IMR-90 (cell line): ENCODE data around the gene PPP1R12B.

Experiments
- CEBPB ChIP-seq: IDR thresholded peaks from 2 replicates; pipeline ENCODE4 v1.6.1; 2012; ENCODE audit warnings: low read depth, low read length, improper control_type of control experiment
- CTCF ChIP-seq: conservative IDR thresholded peaks from 2 replicates; pipeline ENCODE4 v1.5.1; 2012; ENCODE audit warnings: mild to moderate bottlenecking, low read depth, low read length, improper control_type of control experiment
- FOS ChIP-seq: fragments of 150-350 bp; IDR thresholded peaks from 2 replicates; pipeline ENCODE4 v1.6.1; 2016; ENCODE audit warnings: low read depth, low read length
- MAFK ChIP-seq: IDR thresholded peaks from 2 replicates; pipeline ENCODE4 v1.6.1; 2012; ENCODE audit warnings: low read depth, low read length, improper control_type of control experiment
- MXI1 ChIP-seq: IDR thresholded peaks from 2 replicates; pipeline ENCODE4 v1.6.1; 2012; ENCODE audit warnings: low read depth, mild to moderate bottlenecking, low read length, moderate library complexity, borderline replicate concordance
- NFE2L2 ChIP-seq: fragments of 150-350 bp; IDR thresholded peaks from 2 replicates; pipeline ENCODE4 v1.6.1; 2016; ENCODE audit warnings: low read depth, mild to moderate bottlenecking, low read length
- POLR2A ChIP-seq: IDR thresholded peaks from 2 replicates; pipeline ENCODE4 v1.6.1; 2012; ENCODE audit warnings: mild to moderate bottlenecking, low read depth, low read length
- SMC3 ChIP-seq: fragments of 150-350 bp; IDR thresholded peaks from 2 replicates; pipeline ENCODE4 v1.6.1; 2016; ENCODE audit warnings: low read depth, mild to moderate bottlenecking, antibody characterized with exemption, low read length, moderate library complexity

GRCh38 chr1:202553560-202554038, 205.1 kb downstream of the PPP1R12B start:
- TF ChIP-seq CTCF (no peak), MAFK (no peak), NFE2L2 (no peak), MXI1 (no peak), CEBPB (no peak), SMC3 (no peak), POLR2A (no peak), FOS (no peak)
